IPS DF 6.9 (cell line): ENCODE results near the gene LPIN2.
"Not testable (repeated sequence)": the region's sequence is repeated elsewhere in the genome, so short reads cannot be mapped to it uniquely, and the experiment has no call there.

Experiments
- DNase-seq: peaks from one replicate; pipeline ENCODE4 v3.0.0-alpha.2; 2013; ENCODE audit warnings: low read depth, low spot score
- H3K27ac ChIP-seq: one replicate; pipeline ENCODE4 v1.5.1; 2013; ENCODE audit warnings: low read length, control low read depth
- H3K27me3 ChIP-seq: 2 replicates; pipeline ENCODE4 v1.6.1; 2013; ENCODE audit warnings: mild to moderate bottlenecking, low read length; ENCODE audit not compliant: control insufficient read depth, insufficient read depth
- H3K36me3 ChIP-seq: 2 replicates; pipeline ENCODE4 v1.6.1; 2013; ENCODE audit warnings: low read length; ENCODE audit not compliant: control insufficient read depth, insufficient read depth
- H3K4me1 ChIP-seq: 2 replicates; pipeline ENCODE4 v1.6.1; 2013; ENCODE audit warnings: low read length; ENCODE audit not compliant: control insufficient read depth, insufficient read depth
- H3K4me3 ChIP-seq: 2 replicates; pipeline ENCODE4 v1.5.1; 2013; ENCODE audit warnings: mild to moderate bottlenecking, low read length
- H3K9me3 ChIP-seq: 2 replicates; pipeline ENCODE4 v1.6.1; 2013; ENCODE audit warnings: low read length, inconsistent platforms; ENCODE audit not compliant: control insufficient read depth, insufficient read depth
- WGBS: extraction: QIAGEN DNeasy Blood & Tissue Kit; methylation state at CpG from one replicate; pipeline ENCODE4 v1.1.7; 2013; ENCODE audit warnings: mixed read lengths, missing lambda C conversion rate; ENCODE audit not compliant: insufficient read length, insufficient coverage; 5-methylcytosine and 5-hydroxymethylcytosine counted together

The LPIN2 gene

GRCh38 chr18:3005462-3005861, 7.5 kb downstream of the LPIN2 start:
- no CpG with 5 or more reads among the region's 6 CpGs for WGBS
- Histone ChIP-seq H3K9me3 (peaks cover 3% of the 10 kb centered on the region), H3K27me3 (no peaks in the 10 kb centered on the region), H3K4me3 (no peak overlapping the region), H3K36me3 (no peaks in the 10 kb centered on the region; the same call in 1 of the 2 replicates), H3K27ac (no peak overlapping the region), H3K4me1 (no peaks in the 10 kb centered on the region)
- no peak for DNase-seq

GRCh38 chr18:3003766-3004165, 9.2 kb downstream of the LPIN2 start:
- not testable (repeated sequence) for H3K27ac ChIP-seq, H3K9me3 ChIP-seq, DNase-seq, H3K4me1 ChIP-seq, H3K27me3 ChIP-seq, H3K36me3 ChIP-seq, H3K4me3 ChIP-seq
- no CpG with 5 or more reads among the region's 8 CpGs for WGBS

GRCh38 chr18:3002732-3003131, 10.2 kb downstream of the LPIN2 start:
- Histone ChIP-seq H3K36me3 (no peaks in the 10 kb centered on the region; the same call in 1 of the 2 replicates), H3K27ac (no peak overlapping the region), H3K4me1 (peaks cover 5% of the 10 kb centered on the region), H3K27me3 (no peaks in the 10 kb centered on the region), H3K4me3 (no peak overlapping the region), H3K9me3 (peaks cover 3% of the 10 kb centered on the region)
- no CpG with 5 or more reads among the region's 5 CpGs for WGBS
- no peak for DNase-seq

GRCh38 chr18:2998644-2999043, 14.3 kb downstream of the LPIN2 start:
- DNase-seq: no peak
- H3K4me3 ChIP-seq: no peak overlapping the region
- H3K27ac ChIP-seq: no peak overlapping the region
- H3K9me3 ChIP-seq: no peaks in the 10 kb centered on the region
- no peaks in the 10 kb centered on the region for H3K27me3 ChIP-seq
- no CpG with 5 or more reads among the region's 3 CpGs for WGBS
- no peaks in the 10 kb centered on the region for H3K36me3 ChIP-seq
- H3K4me1 ChIP-seq: peaks cover 6% of the 10 kb centered on the region

- Histone ChIP-seq H3K9me3 (no peaks in the 10 kb centered on the region), H3K27me3 (no peaks in the 10 kb centered on the region), H3K4me3 (no peak overlapping the region), H3K27ac (no peak overlapping the region), H3K36me3 (no peaks in the 10 kb centered on the region), H3K4me1 (peaks cover 6% of the 10 kb centered on the region)
- DNase-seq: no peak
- WGBS: no CpG with 5 or more reads among the region's 4 CpGs
Observed at GRCh38 chr18:2997846-2998564, 14.9 kb downstream of the LPIN2 start.

- no peak for DNase-seq
- Histone ChIP-seq H3K4me3 (no peak overlapping the region), H3K4me1 (peaks cover 6% of the 10 kb centered on the region), H3K27me3 (no peaks in the 10 kb centered on the region), H3K27ac (no peak overlapping the region), H3K9me3 (no peaks in the 10 kb centered on the region), H3K36me3 (no peaks in the 10 kb centered on the region)
Observed at GRCh38 chr18:2997429-2997828, 15.5 kb downstream of the LPIN2 start.

- Histone ChIP-seq H3K36me3 (no peaks in the 10 kb centered on the region), H3K4me3 (no peak overlapping the region), H3K27me3 (no peaks in the 10 kb centered on the region), H3K4me1 (peaks cover 4% of the 10 kb centered on the region), H3K27ac (no peak overlapping the region), H3K9me3 (no peaks in the 10 kb centered on the region)
- no CpG with 5 or more reads among the region's 6 CpGs for WGBS
- no peak for DNase-seq
Observed at GRCh38 chr18:2994603-2995432, 18.1 kb downstream of the LPIN2 start.

- Histone ChIP-seq H3K27ac (no peak overlapping the region), H3K9me3 (no peaks in the 10 kb centered on the region), H3K4me3 (no peak overlapping the region), H3K36me3 (no peaks in the 10 kb centered on the region), H3K4me1 (peaks cover 4% of the 10 kb centered on the region), H3K27me3 (no peaks in the 10 kb centered on the region)
- no CpG with 5 or more reads among the region's 2 CpGs for WGBS
- no peak for DNase-seq
Observed at GRCh38 chr18:2994020-2994589, 18.8 kb downstream of the LPIN2 start.

- peaks cover 4% of the 10 kb centered on the region for H3K4me1 ChIP-seq
- H3K36me3 ChIP-seq: no peaks in the 10 kb centered on the region
- no peaks in the 10 kb centered on the region for H3K27me3 ChIP-seq
- WGBS: no CpG with 5 or more reads among the region's 6 CpGs
- no peak overlapping the region for H3K27ac ChIP-seq
- no peaks in the 10 kb centered on the region for H3K9me3 ChIP-seq
- no peak for DNase-seq
- no peak overlapping the region for H3K4me3 ChIP-seq
Observed at GRCh38 chr18:2992995-2993877, 19.7 kb downstream of the LPIN2 start.
